M059J (cell line): ENCODE data around the gene PRSS38. TPM values are rescaled to one million over a fixed set of nuclear protein-coding genes. Genes with fewer than 3 reads are reported as not detected.

Experiments used
- DNase-seq: peaks from one replicate; pipeline ENCODE4 v3.0.0-alpha.2; 2012; ENCODE audit warnings: low read depth
- total RNA-seq: library from RNA; depleted of rRNA; stranded (reverse); fragments of >200 nt; shearing (Covaris generic); gene quantifications from 2 replicates; pipeline ENCODE4 v1.2.3, GENCODE V29; 2014; rRNA removed

PRSS38 gene
- total RNA-seq, result not detected in 2 replicates

- DNase-seq, result no peak
Observed at GRCh38 chr1:227815468-227816409, at the start of gene PRSS38. Gene PRSS38, plus strand, starts transcription at chr1:227815675. Its CDS starts 42 bp downstream, at chr1:227815717.

GRCh38 chr1:227766015-227766634, 49.4 kb upstream of the PRSS38 start:
- peak; percentile 91 for DNase-seq

- no peak for DNase-seq
Observed at GRCh38 chr1:227766653-227767277, 48.7 kb upstream of the PRSS38 start.

GRCh38 chr1:227767401-227768124, 47.9 kb upstream of the PRSS38 start:
- DNase-seq, result no peak

- no peak for DNase-seq
Observed at GRCh38 chr1:227768125-227768439, 47.4 kb upstream of the PRSS38 start.

GRCh38 chr1:227768640-227769039, 46.8 kb upstream of the PRSS38 start:
- no peak for DNase-seq

GRCh38 chr1:227769047-227769935, 46.2 kb upstream of the PRSS38 start:
- no peak for DNase-seq

- no peak for DNase-seq
Observed at GRCh38 chr1:227769936-227770494, 45.5 kb upstream of the PRSS38 start.

- no peak for DNase-seq
Observed at GRCh38 chr1:227770812-227771211, 44.7 kb upstream of the PRSS38 start.

- no peak for DNase-seq
Observed at GRCh38 chr1:227771326-227771725, 44.1 kb upstream of the PRSS38 start.

- DNase-seq, result no peak
Observed at GRCh38 chr1:227771771-227772170, 43.7 kb upstream of the PRSS38 start.

- no peak for DNase-seq
Observed at GRCh38 chr1:227773558-227773957, 41.9 kb upstream of the PRSS38 start.

- no peak for DNase-seq
Observed at GRCh38 chr1:227774051-227774731, 41.3 kb upstream of the PRSS38 start.

GRCh38 chr1:227774821-227775661, 40.4 kb upstream of the PRSS38 start:
- DNase-seq, result peak; percentile 17

- peak; percentile 50 for DNase-seq
Observed at GRCh38 chr1:227775841-227776240, 39.6 kb upstream of the PRSS38 start.

- DNase-seq, result peak; percentile 85
Observed at GRCh38 chr1:227776331-227776771, 39.1 kb upstream of the PRSS38 start.

GRCh38 chr1:227777156-227777555, 38.3 kb upstream of the PRSS38 start:
- no peak for DNase-seq

GRCh38 chr1:227777646-227778045, 37.8 kb upstream of the PRSS38 start:
- no peak for DNase-seq

- DNase-seq, result peak; percentile 86
Observed at GRCh38 chr1:227778401-227778947, 37.0 kb upstream of the PRSS38 start.
